Skeletal muscle tissue (tissue), 4 donors: ENCODE results near the gene CDR2. TPM values are rescaled to one million over a fixed set of nuclear protein-coding genes. Genes with fewer than 3 reads are reported as not detected.
"Not testable (repeated sequence)": the region's sequence is repeated elsewhere in the genome, so short reads cannot be mapped to it uniquely, and the experiment has no call there.

Experiments
- H3K27ac ChIP-seq: one replicate; pipeline ENCODE4 v1.7.0; 2013; ENCODE audit warnings: mild to moderate bottlenecking, low read depth, low read length, inconsistent platforms
- H3K27me3 ChIP-seq, 3 donors: one replicate each; pipeline ENCODE4 v1.7.0; 2013; ENCODE audit warnings: low read length in 3 of 3; ENCODE audit not compliant: control insufficient read depth in 3 of 3, insufficient read depth in 3 of 3
- H3K36me3 ChIP-seq, 3 donors: one replicate each; pipeline ENCODE4 v1.7.0; 2013; ENCODE audit warnings: low read length in 3 of 3; ENCODE audit not compliant: control insufficient read depth in 3 of 3, insufficient read depth in 3 of 3
- H3K4me1 ChIP-seq, 3 donors: one replicate each; pipeline ENCODE4 v1.7.0; 2013; ENCODE audit warnings: low read length in 3 of 3, mild to moderate bottlenecking in 3 of 3; ENCODE audit not compliant: control insufficient read depth in 3 of 3, insufficient read depth in 3 of 3
- H3K4me3 ChIP-seq, 3 donors: one replicate each; pipeline ENCODE4 v1.7.0; 2013; ENCODE audit warnings: low read length in 3 of 3
- H3K9ac ChIP-seq, 3 donors: one replicate each; pipeline ENCODE4 v1.7.0; 2013; ENCODE audit warnings: low read length in 3 of 3, mild to moderate bottlenecking in 3 of 3, moderate library complexity in 2 of 3, low read depth in 1 of 3
- H3K9me3 ChIP-seq, 3 donors: one replicate each; pipeline ENCODE4 v1.7.0; 2013; ENCODE audit warnings: low read length in 3 of 3; ENCODE audit not compliant: control insufficient read depth in 3 of 3
- total RNA-seq: library from RNA; depleted of rRNA; stranded (reverse); fragments of >200 nt; gene quantifications from one replicate; pipeline ENCODE4 v1.2.3, GENCODE V29; 2014
- donor health status: Osteomylitis.

Gene CDR2
- total RNA-seq, 1 donor from 2014 or later = 25.6 TPM

- H3K36me3 ChIP-seq = peaks cover 0 to 2% (median 2%) of the 10 kb centered on the region in 3 donors
- H3K27me3 ChIP-seq = no peaks in the 10 kb centered on the region
- H3K4me3 ChIP-seq = no peak overlapping the region
- no peak overlapping the region for H3K9ac ChIP-seq
- peaks cover 7 to 12% (median 7%) of the 10 kb centered on the region in 3 donors for H3K4me1 ChIP-seq
- no peaks in the 10 kb centered on the region for H3K9me3 ChIP-seq
- H3K27ac ChIP-seq = peak overlapping the region; percentile 31
Measured at GRCh38 chr16:22369221-22369811, 5.1 kb downstream of the CDR2 start.

GRCh38 chr16:22368200-22368826 lies 6.1 kb downstream of the CDR2 start:
- H3K27me3 ChIP-seq, H3K4me3 ChIP-seq, H3K36me3 ChIP-seq, H3K27ac ChIP-seq, H3K9me3 ChIP-seq, H3K4me1 ChIP-seq, H3K9ac ChIP-seq: not testable (repeated sequence)

- no peak overlapping the region for H3K27ac ChIP-seq
- H3K9ac ChIP-seq = no peak overlapping the region
- peaks cover 0 to 6% (median 2%) of the 10 kb centered on the region in 3 donors for H3K36me3 ChIP-seq
- H3K4me3 ChIP-seq = no peak overlapping the region
- H3K4me1 ChIP-seq = peaks cover 0 to 7% (median 5%) of the 10 kb centered on the region in 3 donors
- H3K27me3 ChIP-seq = no peaks in the 10 kb centered on the region
- H3K9me3 ChIP-seq = no peaks in the 10 kb centered on the region
Measured at GRCh38 chr16:22366889-22367288, 7.5 kb downstream of the CDR2 start.

GRCh38 chr16:22366371-22366770 lies 8.0 kb downstream of the CDR2 start:
- no peak overlapping the region for H3K9ac ChIP-seq
- H3K27me3 ChIP-seq = no peaks in the 10 kb centered on the region
- no peaks in the 10 kb centered on the region for H3K9me3 ChIP-seq
- H3K36me3 ChIP-seq = peaks cover 0 to 6% (median 2%) of the 10 kb centered on the region in 3 donors
- H3K27ac ChIP-seq = no peak overlapping the region
- peaks cover 0 to 7% (median 5%) of the 10 kb centered on the region in 3 donors for H3K4me1 ChIP-seq
- H3K4me3 ChIP-seq = no peak overlapping the region

- no peak overlapping the region for H3K9ac ChIP-seq
- H3K4me1 ChIP-seq = peaks cover 0 to 2% (median 0%) of the 10 kb centered on the region in 3 donors
- peaks cover 0 to 6% (median 2%) of the 10 kb centered on the region in 3 donors for H3K36me3 ChIP-seq
- H3K4me3 ChIP-seq = no peak overlapping the region
- H3K27me3 ChIP-seq = no peaks in the 10 kb centered on the region
- no peak overlapping the region for H3K27ac ChIP-seq
- H3K9me3 ChIP-seq = no peaks in the 10 kb centered on the region
Measured at GRCh38 chr16:22364241-22364640, 10.2 kb downstream of the CDR2 start.

GRCh38 chr16:22360963-22361659 lies 13.3 kb downstream of the CDR2 start:
- Histone ChIP-seq H3K27me3 (no peaks in the 10 kb centered on the region), H3K4me3 (no peak overlapping the region), H3K9me3 (no peaks in the 10 kb centered on the region), H3K4me1 (no peaks in the 10 kb centered on the region), H3K9ac (no peak overlapping the region), H3K27ac (no peak overlapping the region), H3K36me3 (peaks cover 0 to 5% (median 2%) of the 10 kb centered on the region in 3 donors)

GRCh38 chr16:22359679-22360078 lies 14.7 kb downstream of the CDR2 start:
- Histone ChIP-seq H3K36me3 (peaks cover 0 to 5% (median under 1%) of the 10 kb centered on the region in 3 donors), H3K27ac (no peak overlapping the region), H3K4me1 (no peaks in the 10 kb centered on the region), H3K27me3 (no peaks in the 10 kb centered on the region), H3K9ac (no peak overlapping the region), H3K9me3 (no peaks in the 10 kb centered on the region), H3K4me3 (no peak overlapping the region)

GRCh38 chr16:22358000-22358399 lies 16.4 kb downstream of the CDR2 start:
- H3K27me3 ChIP-seq = no peaks in the 10 kb centered on the region
- H3K36me3 ChIP-seq = no peaks in the 10 kb centered on the region
- H3K27ac ChIP-seq = no peak overlapping the region
- H3K9me3 ChIP-seq = no peaks in the 10 kb centered on the region
- no peak overlapping the region for H3K4me3 ChIP-seq
- H3K9ac ChIP-seq = no peak overlapping the region
- H3K4me1 ChIP-seq = no peaks in the 10 kb centered on the region

GRCh38 chr16:22357635-22357971 lies 16.8 kb downstream of the CDR2 start:
- Histone ChIP-seq H3K36me3 (no peaks in the 10 kb centered on the region), H3K27ac (no peak overlapping the region), H3K9ac (no peak overlapping the region), H3K27me3 (no peaks in the 10 kb centered on the region), H3K4me1 (no peaks in the 10 kb centered on the region), H3K9me3 (no peaks in the 10 kb centered on the region), H3K4me3 (no peak overlapping the region)

- no peaks in the 10 kb centered on the region for H3K4me1 ChIP-seq
- H3K36me3 ChIP-seq = no peaks in the 10 kb centered on the region
- no peak overlapping the region for H3K9ac ChIP-seq
- H3K27me3 ChIP-seq = no peaks in the 10 kb centered on the region
- no peaks in the 10 kb centered on the region for H3K9me3 ChIP-seq
- no peak overlapping the region for H3K4me3 ChIP-seq
- no peak overlapping the region for H3K27ac ChIP-seq
Measured at GRCh38 chr16:22356930-22357634, 17.3 kb downstream of the CDR2 start.
